Measurements from ENCODE around the gene BMP7. TPM values are rescaled to one million over a fixed set of nuclear protein-coding genes. Genes with fewer than 3 reads are reported as not detected.

Gene BMP7
- total RNA-seq, 2 experiments from 2014 or later: 2.2 to 94.2 TPM

GRCh38 chr20:57244627-57245214 lies 21.7 kb downstream of the BMP7 start:
- TF ChIP-seq EZH2phosphoT487 (IDR thresholded peaks at IDR 0.05; ENCODE audit: borderline replicate concordance, low read depth, low read length) (no peak), CTCF (conservative IDR thresholded peaks at IDR 0.05; ENCODE audit: low read length) (peak; percentile 63)
- Histone ChIP-seq H3K79me2 (ENCODE audit: insufficient read depth, low read depth, low read length) (peaks cover 95% of the 10 kb centered on the region), H3K9me3 (ENCODE audit: low read length) (peaks cover 16% of the 10 kb centered on the region; the same call in 1 of the 2 replicates), H3K36me3 (ENCODE audit: insufficient read depth, low read length) (peaks cover 56% of the 10 kb centered on the region), H4K20me1 (ENCODE audit: insufficient read depth, low read length) (no peaks in the 10 kb centered on the region), H3K4me1 (ENCODE audit: insufficient read depth, low read length, poor library complexity, severe bottlenecking) (peaks cover 61% of the 10 kb centered on the region), H3K27ac (ENCODE audit: low read depth, low read length, poor library complexity, severe bottlenecking) (peak overlapping the region; percentile 87), H3K9me2 (ENCODE audit: insufficient read depth, low read length) (no peaks in the 10 kb centered on the region), H3K4me3 (ENCODE audit: low read depth, low read length, poor library complexity, severe bottlenecking) (peak overlapping the region; percentile 47), H2AFZ (ENCODE audit: low read length) (peak overlapping the region; percentile 9; the same call in 1 of the 2 replicates), H3K4me2 (ENCODE audit: low read length) (peak overlapping the region; percentile 66)
- no TSS peak for BruUV-seq (replicated peaks)
- peak; percentile 94 for DNase-seq (ENCODE audit: low spot score)
- intact Hi-C loops (cut with micrococcal nuclease; ENCODE audit: unreplicated experiment): loop anchor here (2.0 to 10.0 kb wide), 3 partner anchors 73 to 150 kb away; no protein-coding TSS in a partner anchor
- ChIA-PET CTCF (ENCODE audit: unreplicated experiment) (interaction anchor here (2.1 kb wide), 1 partner anchor 88 kb away, joined by 10 read pairs; no protein-coding TSS in a partner anchor), POLR2A (interaction anchor here (0.8 to 2.4 kb wide), 8 partner anchors 9 to 89 kb away, joined by 3 to 7 read pairs (median 5); no protein-coding TSS in a partner anchor)

- Histone ChIP-seq H3K4me3 (ENCODE audit: low read depth, low read length, poor library complexity, severe bottlenecking) (peak overlapping the region; percentile 47), H3K79me2 (ENCODE audit: insufficient read depth, low read depth, low read length) (peaks cover 94% of the 10 kb centered on the region), H4K20me1 (ENCODE audit: insufficient read depth, low read length) (no peaks in the 10 kb centered on the region), H3K36me3 (ENCODE audit: insufficient read depth, low read length) (peaks cover 56% of the 10 kb centered on the region), H3K9me3 (ENCODE audit: low read length) (peaks cover 19% of the 10 kb centered on the region; the same call in 1 of the 2 replicates), H3K9me2 (ENCODE audit: insufficient read depth, low read length) (no peaks in the 10 kb centered on the region), H2AFZ (ENCODE audit: low read length) (peak overlapping the region; percentile 9; the same call in 1 of the 2 replicates), H3K27ac (ENCODE audit: low read depth, low read length, poor library complexity, severe bottlenecking) (peak overlapping the region; percentile 87), H3K4me1 (ENCODE audit: insufficient read depth, low read length, poor library complexity, severe bottlenecking) (peaks cover 56% of the 10 kb centered on the region), H3K4me2 (ENCODE audit: low read length) (peak overlapping the region; percentile 66)
- no TSS peak for BruUV-seq (replicated peaks)
- no peak for DNase-seq (ENCODE audit: low spot score)
- no peak for TF ChIP-seq EZH2phosphoT487 (IDR thresholded peaks at IDR 0.05; ENCODE audit: borderline replicate concordance, low read depth, low read length)
- TF ChIP-seq CTCF (conservative IDR thresholded peaks at IDR 0.05; ENCODE audit: low read length): no peak
- intact Hi-C loops (cut with micrococcal nuclease; ENCODE audit: unreplicated experiment): loop anchor here (2.0 to 10.0 kb wide), 2 partner anchors 89 to 149 kb away; no protein-coding TSS in a partner anchor
- CTCF ChIA-PET (ENCODE audit: unreplicated experiment): interaction anchor here (2.1 kb wide), 1 partner anchor 88 kb away, joined by 10 read pairs; no protein-coding TSS in a partner anchor
- POLR2A ChIA-PET: interaction anchor here (0.6 to 1.5 kb wide), 4 partner anchors 10 to 88 kb away, joined by 3 to 6 read pairs (median 4); no protein-coding TSS in a partner anchor
Measured at GRCh38 chr20:57244221-57244585, 22.2 kb downstream of the BMP7 start.

All from OCI-LY7 (cell line).